HG03196 (cell line): ENCODE data around the gene FPGS.

Experiments used
- ATAC-seq: cut with Tn5 transposase; IDR thresholded peaks from one replicate; pipeline ENCODE4 v1.9.1; 2021; ENCODE audit not compliant: unreplicated experiment

Gene FPGS

DNA sequence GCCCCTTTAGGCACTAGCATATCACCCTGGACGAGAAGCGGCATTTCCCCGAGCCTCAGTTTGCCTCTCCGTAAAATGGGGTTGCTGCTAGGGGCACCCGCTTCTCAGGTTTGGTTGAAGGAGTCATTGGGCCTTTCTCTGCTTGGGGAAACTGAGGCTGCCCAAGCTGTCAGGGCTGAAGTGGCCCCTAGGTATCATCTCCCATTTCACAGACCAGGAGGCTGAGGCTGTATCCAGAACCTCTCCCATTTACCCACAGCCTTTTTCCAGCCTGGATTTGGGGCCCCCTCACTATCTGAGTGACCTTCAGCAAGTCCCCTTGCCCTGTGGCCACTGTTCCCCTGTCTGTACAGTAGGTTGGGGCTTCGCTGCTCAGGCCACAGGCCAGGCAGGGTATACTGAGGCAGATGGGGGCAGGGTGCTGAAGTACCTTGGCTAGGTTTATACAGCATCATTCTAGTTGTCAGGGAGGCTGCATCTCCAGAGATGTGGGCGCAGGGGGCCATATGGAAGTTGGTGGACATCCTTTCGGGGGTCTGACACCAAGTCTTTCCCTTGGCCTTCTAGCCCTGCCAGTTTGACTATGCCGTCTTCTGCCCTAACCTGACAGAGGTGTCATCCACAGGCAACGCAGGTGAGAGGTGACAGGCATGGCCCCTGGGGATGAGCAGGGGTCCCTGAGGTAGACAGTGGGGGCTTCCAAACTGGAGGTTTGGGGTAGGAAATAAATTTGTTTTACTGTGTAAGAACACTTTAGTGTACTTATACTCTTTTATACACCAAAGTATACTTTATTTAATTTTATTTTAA, 7.9 kb downstream of the FPGS start:
- no peak for ATAC-seq

DNA sequence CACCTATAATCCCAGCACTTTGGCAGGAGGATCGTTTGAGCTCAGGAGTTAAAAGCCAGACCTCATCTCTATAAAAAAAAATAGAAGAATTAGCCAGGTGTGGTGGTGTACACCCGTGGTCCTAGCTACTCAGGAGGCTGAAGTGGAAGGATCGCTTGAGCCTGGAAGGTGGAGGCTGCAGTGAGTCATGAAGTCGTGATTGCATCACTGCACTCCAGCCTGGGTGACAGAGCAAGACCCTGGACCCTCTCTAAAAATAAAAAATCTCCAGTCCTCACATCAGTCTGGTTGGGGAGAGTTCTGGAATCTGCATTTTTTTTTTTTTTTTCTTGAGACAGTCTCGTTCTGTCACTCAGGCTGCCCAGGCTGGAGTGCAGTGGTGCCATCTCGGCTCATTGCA, 9.3 kb downstream of the FPGS start:
- ATAC-seq, result no peak

DNA sequence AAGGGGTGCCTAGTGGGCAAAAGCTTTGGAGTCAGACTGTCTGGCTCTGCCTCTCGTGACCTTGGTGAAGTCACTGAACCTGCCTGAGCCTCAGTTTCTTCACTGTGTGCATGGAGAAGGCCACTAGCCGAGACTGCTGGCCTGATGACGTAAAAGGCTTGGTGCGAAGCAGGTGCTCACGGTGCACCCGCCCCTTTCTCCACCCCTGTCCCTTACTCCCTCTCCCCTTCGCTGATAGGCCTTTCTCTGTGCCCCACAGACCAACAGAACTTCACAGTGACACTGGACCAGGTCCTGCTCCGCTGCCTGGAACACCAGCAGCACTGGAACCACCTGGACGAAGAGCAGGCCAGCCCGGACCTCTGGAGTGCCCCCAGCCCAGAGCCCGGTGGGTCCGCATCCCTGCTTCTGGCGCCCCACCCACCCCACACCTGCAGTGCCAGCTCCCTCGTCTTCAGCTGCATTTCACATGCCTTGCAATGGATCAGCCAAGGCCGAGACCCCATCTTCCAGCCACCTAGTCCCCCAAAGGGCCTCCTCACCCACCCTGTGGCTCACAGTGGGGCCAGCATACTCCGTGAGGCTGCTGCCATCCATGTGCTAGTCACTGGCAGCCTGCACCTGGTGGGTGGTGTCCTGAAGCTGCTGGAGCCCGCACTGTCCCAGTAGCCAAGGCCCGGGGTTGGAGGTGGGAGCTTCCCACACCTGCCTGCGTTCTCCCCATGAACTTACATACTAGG, 10.4 kb downstream of the FPGS start:
- ATAC-seq, result no peak

DNA sequence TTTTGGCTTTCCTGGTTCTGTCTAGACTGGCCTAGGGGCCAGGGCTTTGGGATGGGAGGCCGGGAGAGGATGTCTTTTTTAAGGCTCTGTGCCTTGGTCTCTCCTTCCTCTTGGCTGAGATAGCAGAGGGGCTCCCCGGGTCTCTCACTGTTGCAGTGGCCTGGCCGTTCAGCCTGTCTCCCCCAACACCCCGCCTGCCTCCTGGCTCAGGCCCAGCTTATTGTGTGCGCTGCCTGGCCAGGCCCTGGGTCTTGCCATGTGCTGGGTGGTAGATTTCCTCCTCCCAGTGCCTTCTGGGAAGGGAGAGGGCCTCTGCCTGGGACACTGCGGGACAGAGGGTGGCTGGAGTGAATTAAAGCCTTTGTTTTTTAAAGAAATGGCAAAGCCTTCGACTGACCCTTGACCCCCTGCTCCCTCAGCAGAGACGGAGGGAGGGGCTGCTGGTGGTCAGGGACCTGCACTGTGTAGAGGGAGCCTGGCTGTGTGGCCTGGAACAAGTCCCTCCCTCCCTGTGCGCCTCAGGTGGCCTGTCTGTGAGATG, 11.1 kb downstream of the FPGS start:
- no peak for ATAC-seq

DNA sequence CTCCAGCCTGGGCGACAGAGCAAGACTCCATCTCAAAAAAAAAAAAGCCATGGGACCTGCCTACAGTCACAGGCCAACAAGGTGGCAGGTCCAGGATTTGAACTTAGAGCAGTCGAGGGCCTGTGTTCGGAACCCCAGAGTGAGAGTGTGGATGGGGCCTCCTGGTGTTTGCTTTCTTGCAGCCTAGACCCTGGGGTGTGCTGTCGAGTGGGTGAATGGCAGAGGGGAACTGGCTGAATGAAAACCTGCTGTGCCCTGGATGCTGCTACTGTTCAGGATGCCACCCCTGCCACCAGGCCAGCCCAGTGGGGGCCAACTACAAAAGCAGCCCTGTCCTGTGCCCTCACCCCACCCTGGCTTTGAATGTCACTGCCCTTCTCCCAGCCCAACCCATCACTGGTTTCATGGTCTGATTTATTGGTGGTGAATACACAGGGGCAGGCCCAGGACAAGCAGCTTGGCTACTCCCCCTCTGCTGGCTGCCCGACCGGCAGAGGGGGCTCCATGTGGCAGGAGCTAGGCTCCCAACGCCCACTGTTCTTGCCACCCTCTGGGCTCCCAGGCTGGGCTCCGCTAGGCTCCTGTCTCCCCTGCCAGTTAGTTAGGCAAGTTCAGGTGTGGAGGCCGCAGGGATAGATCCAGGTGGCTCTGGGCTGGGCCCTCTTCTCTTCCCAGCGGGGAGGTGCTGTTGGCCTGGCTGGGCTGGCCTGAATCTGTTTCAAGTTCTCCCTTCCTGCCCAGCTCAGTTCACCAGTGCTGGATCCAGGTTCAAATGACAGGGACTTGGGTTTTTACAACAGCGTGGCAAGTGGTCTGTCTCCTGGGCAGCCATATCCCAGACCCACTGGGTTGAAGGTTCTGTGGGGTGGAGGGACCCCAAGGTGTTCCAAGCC, 12.2 kb downstream of the FPGS start:
- no peak for ATAC-seq

DNA sequence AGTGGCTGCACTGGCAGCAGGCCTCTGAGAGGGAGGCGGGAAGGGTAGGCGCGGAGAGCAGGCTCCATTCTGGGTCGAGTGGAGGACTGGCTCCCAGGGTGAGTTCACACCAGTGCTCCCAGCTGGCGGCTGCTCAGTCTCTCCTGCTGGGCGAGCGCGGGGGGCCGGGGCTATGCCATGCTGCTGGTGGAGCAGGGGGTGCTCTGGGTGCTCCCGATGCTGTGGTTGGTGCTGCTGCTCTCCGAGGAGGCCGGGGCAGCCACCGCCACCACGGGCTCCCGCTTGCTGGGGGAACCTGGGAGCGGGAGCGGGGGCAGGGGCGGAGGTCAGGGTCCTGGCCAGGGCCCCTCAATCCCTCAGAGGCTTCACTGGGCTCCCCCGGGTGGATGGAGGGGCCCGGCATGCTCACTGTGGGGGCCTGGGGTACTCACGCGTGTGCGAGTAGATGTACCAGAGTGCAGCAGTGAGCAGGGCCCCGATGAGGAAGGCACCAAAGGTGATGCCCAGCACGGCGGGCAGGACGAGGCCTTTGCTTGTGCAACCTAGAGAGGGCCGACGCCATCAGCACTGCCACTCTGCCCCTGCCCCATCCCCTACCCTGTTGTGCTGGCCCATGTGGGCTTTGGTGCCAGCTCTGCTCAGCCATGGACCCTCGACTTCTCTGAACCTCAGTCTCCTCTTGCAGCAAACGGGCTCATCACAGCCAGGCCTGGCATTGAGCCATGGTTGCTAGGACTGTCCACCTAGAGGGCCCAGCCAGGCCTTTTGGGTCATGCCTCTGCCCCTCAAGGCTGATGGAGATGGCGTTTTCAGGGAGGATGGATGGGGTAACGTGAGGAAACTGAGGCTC, 13.1 kb downstream of the FPGS start:
- no peak for ATAC-seq

DNA sequence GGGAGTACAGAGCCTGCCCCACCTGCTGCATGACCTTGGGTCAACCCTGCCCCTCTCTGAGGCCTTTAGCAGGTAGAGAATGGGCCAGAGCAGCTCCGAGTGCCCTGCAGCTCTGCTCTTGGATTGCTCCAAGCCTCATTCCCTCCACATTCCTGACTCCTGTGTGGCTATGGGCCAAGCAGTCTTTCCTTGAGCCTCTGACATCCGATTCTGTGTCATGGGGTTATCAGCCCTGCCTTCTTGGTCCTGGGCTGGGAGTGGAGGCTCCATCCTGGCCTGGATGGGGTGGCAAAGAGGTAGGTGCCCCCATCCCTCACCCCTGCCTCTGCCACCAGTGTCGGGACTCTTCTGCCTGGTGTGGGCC, 13.7 kb downstream of the FPGS start:
- ATAC-seq, result no peak

DNA sequence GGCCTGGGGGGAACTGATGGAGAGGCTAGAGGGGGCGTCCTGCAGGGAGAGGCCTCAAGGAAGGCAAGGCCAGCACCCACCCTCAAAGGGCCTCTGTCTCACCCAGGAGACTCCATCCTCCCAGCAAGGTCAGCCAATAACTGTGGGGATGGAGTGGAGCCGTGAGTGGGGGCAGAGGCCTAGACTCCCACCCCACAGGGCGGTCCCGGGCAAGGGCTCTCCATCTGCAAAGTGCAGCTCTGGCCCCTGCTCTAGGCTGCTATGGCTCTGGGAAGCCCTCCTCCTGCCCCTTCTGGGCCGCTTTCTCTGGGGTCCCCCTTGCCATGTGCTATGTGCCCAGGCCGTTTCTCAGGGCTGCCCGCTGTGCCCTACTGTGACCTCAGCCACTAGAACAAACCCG, 14.0 kb downstream of the FPGS start:
- no peak for ATAC-seq

DNA sequence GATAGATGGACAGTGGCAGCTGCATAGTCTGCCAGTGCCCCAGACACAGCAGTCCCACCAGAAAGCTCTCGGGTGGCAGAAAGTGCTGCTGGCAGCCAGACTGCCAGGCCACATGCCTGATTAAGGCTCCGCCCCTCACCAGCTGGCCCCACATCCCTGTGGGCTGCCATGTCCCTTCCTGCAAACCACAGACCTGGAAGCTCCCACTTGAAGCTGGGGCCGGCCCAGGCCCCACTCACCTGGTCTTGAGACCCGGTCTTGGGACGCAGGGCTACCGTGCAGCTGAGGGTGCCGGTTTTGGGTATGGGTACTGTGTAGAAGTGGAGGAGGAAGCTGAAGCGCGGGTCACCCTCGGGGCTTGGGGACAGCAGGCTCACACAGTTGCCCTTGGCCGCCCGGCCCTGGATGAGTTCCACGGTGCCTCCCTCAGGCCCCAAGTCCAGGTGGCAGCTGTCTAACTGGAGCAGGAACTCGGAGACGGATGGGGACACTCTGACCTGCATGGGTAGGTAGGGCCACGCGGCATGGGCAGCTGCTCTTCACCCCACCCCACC, 15.3 kb downstream of the FPGS start:
- no peak for ATAC-seq

DNA sequence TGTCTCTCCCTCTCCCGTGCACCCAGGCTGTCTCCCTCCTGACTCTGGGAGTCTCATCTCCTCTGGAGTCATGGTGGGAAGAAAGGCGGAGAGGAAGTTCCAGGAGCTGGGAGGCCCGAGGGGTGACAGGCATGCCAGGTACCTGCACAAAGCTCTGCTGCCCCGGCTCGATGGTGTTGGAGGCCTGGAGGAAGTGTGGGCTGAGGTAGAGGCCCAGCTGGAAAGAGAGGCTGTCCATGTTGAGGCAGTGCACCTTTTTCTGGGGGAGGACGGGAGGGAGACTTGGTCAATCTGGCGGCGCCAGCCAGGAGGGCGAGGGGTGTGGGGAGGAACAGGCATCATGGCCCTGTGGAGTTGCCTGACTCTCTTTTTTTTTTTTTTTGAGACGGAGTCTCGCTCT, 15.9 kb downstream of the FPGS start:
- no peak for ATAC-seq

DNA sequence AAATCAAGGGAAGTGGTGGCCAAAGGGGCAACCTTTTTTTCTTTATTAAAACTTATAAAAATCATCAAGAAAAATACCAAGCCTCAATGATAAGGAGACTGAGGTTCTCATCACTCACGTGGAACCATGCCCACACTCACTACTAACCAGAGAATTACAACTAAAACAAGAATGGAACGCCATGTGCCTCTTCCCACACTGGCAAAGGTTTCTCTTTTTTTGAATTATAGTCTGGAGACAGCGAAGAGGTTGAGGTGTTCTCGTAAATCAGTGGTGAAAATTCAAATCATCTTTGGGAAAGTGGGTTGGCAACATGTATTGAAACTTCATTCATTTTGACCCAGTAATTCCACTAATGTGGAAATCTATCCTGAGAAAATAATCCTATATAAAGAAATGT, 19.4 kb downstream of the FPGS start:
- ATAC-seq, result no peak

DNA sequence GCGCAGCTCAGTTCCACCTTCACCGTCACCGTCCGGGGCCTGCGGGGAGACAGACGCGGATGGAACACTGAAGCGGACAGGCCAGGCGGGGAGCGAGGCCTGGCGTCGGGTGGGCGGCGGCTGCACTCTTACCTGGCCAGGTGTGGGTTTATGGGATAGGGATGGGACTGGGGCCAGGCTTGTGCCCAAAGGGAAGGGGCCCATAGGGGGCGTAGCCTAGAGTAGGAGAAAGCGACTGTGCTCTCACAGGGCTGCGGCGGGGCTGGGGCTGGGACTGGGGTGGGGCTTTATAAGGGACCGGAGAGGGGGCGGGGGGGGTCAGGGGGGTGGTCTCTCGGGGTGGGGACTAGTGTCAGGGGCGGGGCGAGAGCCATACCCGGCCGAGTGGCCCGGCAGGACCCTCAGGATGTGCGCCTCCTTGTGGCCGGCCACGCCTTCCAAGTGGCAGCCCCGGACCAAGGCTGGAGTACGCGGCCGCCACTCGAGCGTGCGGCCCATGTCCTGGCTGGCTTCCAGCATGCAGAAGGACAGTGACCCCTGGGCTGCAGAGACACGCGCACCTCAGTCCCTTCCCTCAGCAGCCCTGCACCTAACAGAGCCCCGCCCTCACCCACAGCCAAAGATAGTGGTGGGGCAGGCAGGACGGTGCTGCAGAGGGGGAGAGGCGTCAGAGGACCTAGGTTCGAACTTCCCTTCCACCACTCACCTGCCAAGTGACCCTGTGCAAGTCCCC, 22.8 kb downstream of the FPGS start:
- ATAC-seq, result no peak

DNA sequence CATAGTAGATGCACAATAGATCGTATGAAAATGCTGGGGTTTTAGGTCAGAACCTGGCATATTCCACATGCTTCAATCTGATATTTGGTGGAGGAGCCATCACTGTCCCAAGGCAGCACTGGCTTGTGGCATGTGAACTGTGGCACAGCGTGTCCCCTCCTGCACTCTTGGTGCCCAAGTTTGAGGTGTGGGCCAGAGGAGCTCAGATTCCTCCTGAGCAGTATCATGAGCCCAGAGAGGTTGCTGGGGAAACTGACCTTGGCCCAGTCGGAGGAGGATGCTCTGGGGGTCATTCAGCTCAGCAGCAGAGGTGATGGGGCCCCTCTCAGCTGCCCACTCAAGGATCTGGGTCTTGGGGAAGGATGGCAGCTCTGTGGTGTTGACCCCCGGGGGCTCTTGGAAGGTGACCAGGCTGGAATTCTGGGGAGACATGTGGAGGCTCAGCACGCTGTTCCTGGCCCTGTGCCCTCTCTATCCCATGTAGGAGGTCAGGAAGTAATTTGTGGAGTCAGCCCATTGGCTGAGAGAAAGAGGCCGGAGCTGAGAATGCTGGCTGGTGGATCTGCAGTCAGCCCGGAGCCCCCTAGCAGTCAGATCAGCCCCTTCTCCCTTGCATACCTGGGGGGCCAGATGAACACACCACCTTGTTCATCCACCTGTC, 23.7 kb downstream of the FPGS start:
- no peak for ATAC-seq

DNA sequence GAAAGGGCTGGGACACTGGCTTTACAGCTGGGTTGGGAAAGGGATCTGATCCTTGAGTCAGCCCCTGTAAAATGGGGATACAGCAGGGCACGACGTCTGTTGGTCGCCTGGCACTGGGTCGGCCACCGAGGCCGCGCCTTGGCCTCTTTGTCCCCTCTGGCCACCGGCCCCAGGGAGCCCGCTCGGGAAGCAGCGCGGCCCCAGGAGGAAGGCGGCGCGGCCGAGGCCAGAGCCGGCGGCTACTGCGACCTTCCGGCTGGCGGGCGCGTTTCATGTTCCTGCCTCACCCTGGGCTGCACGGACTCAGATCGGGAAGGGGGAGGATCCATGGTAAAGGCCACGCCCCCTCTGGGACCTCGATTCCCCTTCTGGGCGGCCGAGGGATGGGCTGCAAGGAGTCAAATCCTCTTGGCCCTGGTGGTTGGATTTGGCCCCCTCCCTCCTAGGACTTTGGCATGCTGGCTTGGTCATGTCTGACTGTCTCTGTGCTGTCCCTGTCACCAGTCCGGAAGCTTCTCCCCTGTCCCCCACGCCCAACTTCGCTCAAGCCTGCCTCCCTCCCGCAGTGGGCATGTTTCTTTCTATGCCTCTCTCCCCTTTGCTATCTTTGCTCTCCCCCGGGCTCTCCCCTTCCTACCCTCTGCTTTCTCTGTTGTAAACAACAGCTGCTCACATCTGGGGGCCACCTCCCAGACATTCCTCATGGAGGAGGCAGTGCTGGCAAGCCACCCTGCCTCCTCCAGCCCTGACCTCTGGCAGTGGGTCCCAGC, 25.8 kb downstream of the FPGS start:
- ATAC-seq, result no peak

DNA sequence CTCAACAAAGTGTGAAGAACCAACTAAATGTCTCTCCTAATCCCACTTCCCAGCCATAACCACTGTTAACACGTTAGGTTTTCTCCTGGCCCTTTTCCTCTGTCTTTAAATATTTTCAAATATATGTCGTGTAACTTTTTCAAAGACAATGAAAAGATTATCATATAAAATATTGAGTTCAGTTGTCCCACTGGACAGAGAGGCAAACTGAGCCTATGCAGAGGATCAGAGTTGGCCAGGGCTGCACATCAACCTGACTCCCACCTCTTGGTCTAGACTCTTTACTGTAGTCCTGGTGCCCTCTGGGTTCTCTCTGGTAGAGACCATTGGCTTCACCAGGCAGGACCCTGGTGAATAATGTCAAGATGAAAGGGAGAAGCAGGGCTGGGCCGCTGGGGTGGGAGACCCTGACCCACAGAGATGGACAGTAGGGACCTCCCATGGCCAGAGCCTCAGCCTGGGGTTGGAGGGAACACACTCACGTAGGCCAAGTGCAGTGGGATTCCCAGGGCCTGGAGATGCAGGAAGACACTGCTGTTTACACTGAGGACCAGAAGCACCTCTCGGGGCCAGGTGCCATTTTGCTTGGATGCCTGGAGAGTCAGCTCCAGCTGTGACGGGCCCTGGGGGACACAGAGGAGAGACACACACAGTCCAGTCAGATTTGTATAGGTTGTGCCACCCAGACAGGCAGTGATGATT, 26.7 kb downstream of the FPGS start:
- ATAC-seq, result no peak

DNA sequence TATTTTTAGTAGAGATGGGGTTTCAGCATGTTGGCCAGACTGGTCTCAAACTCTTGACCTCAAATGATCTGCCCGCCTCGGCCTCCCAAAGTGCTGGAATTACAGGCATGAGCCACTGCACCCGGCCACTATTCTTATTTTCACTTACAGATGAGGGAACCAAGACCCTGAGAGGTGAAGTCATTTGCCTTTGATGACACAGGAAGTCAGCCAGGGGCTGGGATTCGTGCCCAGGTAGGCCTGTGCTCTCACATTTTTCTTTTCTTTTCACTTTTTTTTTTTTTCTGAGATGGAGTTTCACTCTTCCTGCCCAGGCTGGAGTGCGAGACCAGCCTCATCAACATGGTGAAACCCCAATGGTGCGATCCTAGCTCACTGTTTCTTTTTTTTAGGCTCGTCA, 29.6 kb downstream of the FPGS start:
- no peak for ATAC-seq

DNA sequence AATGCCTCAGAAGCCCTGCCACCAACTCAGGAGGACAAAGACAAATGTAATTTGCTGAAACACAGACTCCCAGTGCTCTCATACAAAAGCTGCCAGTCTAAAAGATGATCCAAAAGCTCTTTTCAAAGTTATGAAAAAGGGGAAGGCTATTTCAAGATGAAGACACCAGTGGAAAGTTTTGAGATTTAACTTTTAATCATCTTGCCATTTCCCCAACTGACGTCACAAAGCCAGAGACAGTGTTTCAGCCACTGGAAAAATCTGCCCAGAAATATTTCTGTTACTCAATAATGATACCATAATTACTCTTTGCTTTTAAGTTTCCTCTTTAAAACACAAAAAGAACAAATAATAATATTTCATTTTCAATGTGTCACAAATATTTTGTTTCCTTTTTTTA, 30.9 kb downstream of the FPGS start:
- no peak for ATAC-seq
